GM12864 (cell line): Measurements from ENCODE around the gene TFAP2E.

Experiments
- DNase-seq: peaks from one replicate; pipeline ENCODE4 v3.0.0-alpha.2; 2011; ENCODE audit warnings: low read depth
- H3K4me3 ChIP-seq: 2 replicates; pipeline ENCODE4 v1.5.1; 2011; ENCODE audit warnings: mild to moderate bottlenecking, low read depth, low read length, control low read depth
- CTCF ChIP-seq: IDR thresholded peaks from 2 replicates; pipeline ENCODE4 v1.5.1; 2011; ENCODE audit warnings: low read depth, mild to moderate bottlenecking, moderate library complexity, low read length, control low read depth, inconsistent platforms; ENCODE audit errors: missing control alignments

The TFAP2E gene

GRCh38 chr1:35533586-35533985 is 39.5 kb upstream of the TFAP2E start:
- H3K4me3 ChIP-seq: no peak overlapping the region
- TF ChIP-seq CTCF: no peak
- DNase-seq: no peak

- no peak for DNase-seq
- no peak overlapping the region for H3K4me3 ChIP-seq
- no peak for TF ChIP-seq CTCF
Observed at GRCh38 chr1:35535243-35535642, 37.9 kb upstream of the TFAP2E start.

GRCh38 chr1:35536556-35537162 is 36.5 kb upstream of the TFAP2E start:
- no peak for TF ChIP-seq CTCF
- no peak for DNase-seq
- H3K4me3 ChIP-seq: no peak overlapping the region

GRCh38 chr1:35537806-35538205 is 35.3 kb upstream of the TFAP2E start:
- no peak overlapping the region for H3K4me3 ChIP-seq
- TF ChIP-seq CTCF: no peak
- no peak for DNase-seq

- H3K4me3 ChIP-seq: peak overlapping the region; percentile 28
- DNase-seq: no peak
- no peak for TF ChIP-seq CTCF
Observed at GRCh38 chr1:35539073-35539823, 33.9 kb upstream of the TFAP2E start.

- no peak for DNase-seq
- TF ChIP-seq CTCF: no peak
- H3K4me3 ChIP-seq: no peak overlapping the region; the same call in 1 of the 2 replicates
Observed at GRCh38 chr1:35539824-35540261, 33.3 kb upstream of the TFAP2E start.
